GM19468 (cell line): ENCODE data around the gene PTPRM.

Source experiments
- ATAC-seq: cut with Tn5 transposase; IDR thresholded peaks from one replicate; pipeline ENCODE4 v1.9.1; 2021; ENCODE audit warnings: mild to moderate bottlenecking, moderate library complexity, moderate number of reproducible peaks; ENCODE audit not compliant: unreplicated experiment; ENCODE audit errors: extremely low read depth

Gene PTPRM

DNA sequence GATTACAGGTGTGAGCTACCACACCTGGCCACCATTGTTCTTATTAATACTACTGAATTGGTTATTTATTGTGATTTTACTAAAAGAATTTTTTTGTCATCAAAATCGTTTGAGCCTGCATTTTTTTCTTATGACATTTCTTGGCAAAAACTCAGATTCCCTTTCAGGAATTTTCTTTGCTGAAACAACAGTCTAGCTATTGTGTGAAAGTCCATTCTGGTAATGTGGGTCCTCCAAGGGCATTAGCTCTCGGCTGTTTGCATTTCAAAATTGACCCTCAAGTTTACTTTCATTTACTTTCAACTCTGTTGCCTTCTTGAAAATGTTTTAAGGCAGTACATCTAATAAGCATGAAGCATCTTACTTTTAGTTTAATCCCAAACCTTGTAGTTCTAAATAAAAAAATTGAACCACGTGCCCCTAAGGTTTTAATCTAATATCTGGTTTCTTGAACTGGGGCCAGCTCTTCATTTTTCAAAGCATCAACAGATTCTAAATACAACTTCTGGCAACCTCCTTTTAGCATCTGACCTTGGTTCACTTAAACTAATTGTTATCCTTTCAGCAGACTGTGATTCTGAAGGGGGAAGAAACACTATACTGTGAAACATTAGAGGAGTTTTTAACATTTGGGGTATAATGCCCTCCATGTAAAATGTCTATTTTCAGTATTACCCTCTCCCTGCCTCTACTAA lies 716.9 kb downstream of the PTPRM start:
- ATAC-seq, result no peak

DNA sequence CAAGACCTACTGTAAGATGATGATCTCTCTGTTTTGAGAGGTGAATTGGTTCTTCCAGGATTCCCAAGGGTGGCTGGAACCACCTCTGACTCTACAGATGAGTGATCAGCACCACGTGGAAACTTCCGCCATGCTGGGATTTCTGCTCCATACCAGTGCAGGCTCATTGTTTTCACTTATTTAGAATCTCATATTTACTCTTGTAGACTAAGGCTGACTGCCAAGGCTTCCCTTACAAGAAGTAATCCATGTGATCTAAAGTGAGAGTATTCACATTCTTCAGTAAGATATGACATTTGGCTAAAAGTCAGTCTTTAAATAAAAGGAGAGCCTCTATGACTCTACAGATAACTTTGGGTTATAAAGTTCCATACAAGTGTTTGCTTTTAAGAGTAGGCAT lies 719.2 kb downstream of the PTPRM start:
- ATAC-seq, result no peak

DNA sequence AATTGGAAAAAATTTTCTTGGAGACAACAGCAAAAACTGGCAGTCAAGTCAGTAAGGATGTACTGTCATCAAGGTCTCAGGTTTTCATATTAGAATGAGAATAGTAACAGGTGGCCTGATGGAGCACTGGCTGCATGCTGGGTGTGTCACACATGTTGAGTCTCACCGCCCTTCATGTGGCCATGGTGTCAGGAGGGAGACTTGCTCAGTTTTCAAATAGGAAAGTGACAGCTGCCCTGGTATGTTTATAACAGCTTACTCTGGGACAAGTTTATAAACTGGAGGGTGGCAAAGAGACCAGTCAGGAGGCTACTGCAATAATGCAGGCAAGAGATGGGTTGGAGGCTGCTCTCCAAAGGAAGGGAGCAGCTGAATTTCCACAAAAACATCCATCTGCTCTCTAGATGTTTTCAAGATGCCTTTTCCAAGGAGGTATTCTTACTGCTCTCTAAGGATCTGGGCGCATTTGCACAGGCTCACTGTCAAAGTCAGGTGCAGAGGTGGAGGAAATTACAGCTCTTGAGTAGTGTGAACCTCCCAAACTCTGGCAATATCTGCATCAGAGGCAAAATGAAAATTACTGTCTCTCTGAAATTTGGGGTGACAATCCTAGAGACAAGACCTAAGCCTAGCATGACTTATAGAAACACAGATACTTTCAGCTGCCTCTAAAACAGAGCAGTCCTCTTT lies 720.2 kb downstream of the PTPRM start:
- no peak for ATAC-seq

DNA sequence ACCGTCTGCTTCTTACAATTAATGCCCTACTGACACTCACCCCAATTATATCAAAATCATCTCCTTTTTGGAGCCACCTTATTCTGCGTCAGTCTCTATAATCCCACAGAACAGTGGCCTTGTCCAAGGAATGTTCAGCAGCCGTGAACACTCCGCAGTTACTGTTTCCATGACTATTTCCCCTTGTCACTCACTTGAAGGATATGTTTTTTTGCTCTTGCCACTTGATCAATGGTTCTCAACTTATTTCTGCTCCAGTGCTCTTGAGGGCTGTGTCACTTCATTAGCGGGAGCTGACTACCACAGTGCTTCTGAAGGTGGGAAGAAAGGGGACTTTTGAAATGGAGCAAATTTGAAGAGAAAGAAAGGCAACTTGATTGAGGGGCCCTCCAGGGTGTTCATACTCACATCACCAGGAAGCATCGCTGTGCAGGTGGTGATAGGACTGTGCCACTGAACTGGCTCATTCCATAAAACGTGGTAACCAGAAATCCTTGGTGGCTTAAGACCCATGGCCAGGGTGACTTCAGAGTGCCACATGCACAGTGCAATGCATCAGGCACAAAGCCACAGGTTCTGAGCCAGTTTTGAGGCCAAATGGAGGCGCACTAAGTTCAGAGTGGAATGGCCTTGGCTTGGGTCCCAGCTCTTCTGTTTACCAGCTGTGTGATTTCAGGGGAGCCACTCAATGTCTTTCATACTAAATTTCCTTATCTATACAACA lies 721.5 kb downstream of the PTPRM start:
- ATAC-seq, result no peak

DNA sequence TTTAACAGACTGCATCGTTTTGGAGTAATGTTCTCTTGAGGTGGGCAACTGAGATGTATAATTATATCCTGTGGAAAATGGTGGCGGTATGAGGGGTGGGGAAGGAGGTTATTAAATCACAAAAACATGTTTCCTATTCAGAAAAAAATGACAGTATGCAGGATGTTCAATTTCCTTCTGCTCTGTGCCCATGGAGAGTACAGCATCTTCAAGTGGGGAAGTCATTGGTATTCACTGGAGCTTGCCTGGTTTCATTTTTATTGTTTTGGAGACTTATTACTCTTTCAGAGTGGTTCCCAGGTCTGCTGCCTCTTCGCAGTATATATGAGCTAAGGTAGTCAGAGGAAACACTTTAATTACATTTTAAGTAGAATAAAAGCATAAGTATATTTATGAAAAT lies 723.3 kb downstream of the PTPRM start:
- no peak for ATAC-seq

DNA sequence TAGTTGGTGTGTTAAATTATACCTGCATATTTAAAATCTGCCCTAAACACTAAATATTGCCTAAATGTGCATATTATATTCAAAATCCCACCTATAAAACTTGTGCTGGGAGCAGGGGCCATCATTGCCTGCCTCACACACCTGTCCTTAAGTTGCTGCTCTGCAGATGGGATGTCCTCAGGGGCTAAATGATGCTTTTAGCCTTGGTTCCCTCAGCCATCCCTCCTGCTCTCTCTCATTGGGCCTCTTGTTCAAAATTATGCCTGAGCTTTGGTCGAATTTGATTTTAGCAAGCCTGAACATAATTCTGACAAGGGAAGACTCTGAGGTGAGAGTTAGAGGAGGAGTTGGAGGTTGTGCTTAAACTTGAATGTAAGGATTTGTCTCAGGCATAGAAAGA lies 723.8 kb downstream of the PTPRM start:
- no peak for ATAC-seq

DNA sequence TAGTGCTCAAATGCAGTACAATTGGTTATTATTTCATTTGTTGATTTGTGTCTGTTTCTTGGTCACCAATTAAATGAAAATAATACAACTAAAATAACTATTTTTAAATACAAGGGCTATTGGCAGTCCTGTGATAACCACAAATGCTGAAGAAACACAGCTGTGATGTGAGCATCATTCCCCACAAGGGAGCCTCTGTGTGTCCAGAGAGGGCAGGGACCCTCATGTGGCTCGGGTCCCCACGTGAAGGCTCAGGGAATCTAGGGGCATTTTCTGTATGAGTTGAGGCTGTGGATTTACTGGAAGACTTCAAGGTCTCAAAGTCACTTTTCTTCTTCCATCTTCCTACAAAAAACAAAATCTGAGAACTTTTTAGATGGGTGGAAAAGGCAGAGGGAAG lies 726.1 kb downstream of the PTPRM start:
- no peak for ATAC-seq

DNA sequence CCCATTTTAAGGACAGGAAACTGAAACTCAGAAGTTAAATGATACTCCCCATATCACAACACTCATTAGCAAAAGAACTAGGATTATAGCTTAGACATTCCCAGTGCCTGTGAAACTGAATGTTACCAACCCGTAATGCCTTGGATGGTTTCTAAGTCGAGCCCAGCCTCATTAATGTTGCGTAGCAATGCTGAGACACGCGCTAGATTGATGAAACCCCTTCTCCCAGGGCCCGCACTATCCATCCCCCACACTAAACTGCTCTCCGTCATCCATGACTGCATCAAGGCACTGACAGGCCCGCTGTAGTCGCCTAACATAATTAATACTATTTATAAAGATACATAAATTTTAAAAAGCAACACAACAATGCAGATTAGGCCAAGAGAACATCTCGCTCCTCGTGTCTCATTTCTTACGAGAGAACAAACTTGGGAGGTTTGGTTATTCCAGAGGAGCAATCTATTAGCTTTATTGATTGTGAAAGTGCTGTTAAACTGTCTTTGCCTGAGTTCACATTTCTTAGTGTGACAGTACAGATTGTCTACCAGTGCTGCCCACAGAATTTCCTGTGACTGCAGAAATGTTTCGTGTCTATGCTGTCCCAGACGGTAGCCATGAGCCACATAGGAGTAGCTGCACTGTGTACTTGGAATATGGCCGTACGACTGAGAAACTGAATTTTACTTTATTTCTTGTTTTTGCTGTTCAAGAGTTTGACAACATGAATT lies 729.9 kb downstream of the PTPRM start:
- ATAC-seq, result no peak

DNA sequence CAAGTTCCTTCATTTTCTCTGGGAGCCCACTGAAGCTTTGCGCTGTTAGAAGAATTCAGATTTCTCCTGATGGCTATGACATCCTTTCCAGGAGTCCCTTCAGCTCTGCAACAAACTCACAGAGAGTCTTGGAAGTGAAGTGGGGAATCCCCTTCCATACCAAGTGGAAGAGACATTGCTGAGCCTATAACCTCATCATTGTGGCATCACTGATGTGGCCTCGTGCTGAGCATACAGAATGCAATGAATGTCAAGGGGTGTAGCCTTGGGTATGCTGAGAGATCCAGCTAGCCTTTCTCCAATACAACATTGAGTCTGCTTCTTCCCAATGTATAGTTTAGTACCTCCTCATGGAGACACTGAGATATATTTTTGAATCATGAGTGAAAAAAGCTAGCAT lies 731.1 kb downstream of the PTPRM start:
- no peak for ATAC-seq

DNA sequence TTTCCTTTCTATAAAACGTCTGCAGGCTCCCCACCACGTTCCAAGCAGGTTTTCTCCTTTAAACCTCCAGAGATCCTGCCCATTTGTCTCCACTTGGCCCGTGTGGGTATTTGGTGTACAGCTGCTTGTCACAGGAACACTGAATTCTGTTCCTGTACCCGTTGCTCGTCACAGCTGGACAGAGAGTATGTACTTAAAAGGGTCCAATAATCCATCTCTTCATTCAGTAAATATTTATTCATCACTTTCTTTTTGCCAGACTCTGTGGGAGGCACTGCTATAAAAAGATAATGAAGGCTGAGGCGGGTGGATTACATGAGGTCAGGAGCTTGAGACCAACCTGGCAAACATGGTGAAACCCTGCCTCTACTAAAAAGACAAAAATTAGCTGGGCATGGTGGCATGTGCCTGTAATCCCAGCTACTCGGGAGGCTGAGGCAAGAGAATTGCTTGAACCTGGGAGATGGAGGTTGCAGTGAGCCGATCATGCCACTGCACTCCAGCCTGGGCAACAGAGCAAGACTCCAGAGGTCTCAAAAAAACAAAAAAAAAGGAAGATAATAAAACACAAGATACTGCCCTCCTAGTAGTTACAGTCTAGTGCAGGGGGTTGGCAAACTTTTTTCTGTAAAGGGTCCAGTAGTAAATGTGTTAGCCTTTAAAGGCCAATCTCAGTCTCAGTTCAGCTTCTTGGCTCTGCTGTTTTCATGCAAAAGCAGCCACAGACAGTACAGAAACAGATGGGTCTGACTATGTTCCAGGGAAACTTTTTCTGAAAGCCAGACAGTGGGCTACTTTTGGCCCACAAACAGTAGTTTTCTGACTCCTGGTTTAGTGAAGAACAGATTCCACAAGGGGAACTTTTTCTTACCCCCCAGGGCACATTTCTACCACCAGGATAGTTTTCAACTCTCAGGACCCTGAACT lies 732.2 kb downstream of the PTPRM start:
- ATAC-seq, result no peak

DNA sequence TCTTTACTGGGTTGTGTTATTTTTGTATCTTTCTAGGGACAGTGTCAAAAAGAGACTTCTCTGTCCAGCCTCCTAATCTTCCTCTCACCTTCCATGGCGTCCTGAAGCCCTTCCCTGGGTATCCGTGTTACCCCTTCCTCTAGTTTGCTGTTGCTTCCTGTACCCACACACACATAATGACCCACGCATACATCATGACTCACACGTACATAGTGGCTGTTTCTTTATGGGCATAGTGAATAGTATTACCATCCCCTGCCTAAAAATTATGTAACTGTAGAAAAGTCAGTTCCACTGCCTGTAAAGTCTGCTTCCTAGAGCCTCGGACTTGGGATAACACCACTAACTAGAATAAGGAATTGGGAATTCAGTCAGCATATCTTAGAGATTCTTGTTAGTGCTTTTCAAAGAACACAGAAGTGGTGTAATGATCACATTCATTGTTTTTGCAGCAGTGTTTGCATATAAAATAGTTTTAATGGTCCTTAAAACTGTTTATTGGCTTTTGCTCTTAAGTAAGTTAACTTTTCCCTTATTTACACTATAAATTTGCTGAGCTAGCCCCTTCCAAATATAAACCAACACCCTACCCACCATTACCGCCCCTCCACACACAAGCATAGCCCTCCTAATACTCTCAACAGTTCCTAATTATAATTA lies 733.8 kb downstream of the PTPRM start:
- ATAC-seq, result no peak

DNA sequence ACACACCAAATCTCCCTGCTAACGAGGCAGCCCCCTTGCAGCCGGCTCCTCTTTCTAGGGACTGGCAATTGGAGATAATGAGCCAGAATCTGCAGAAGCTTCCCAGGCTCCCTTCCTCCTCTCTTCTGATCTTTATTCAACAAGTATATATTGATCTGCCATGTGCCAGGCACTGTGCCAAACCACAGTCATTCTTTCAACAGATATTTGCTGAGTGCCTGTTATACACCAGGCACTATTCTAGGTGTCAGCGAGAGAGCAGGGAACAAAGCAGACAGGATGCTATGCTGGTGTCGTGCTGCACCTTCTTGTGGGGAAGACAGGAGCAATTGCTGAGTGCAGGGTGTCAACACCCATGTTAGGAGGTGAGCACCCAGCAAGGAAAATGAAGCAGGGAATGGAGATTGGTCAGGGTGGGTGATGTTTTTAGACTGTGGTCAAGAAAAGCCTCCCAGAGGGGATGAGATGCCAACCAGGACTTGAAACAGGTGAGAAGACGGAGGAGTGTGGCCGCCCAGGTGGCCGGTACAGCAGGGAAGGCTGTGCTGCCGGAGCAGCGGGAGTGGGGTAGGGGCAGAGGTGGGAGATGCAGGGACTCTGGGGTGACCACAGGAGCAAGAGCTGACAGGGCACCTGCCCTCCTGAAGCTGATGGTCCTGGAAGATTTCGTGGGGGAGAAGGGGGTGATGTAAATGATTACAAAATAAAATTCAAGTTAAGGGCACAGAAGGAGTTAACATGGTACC lies 734.5 kb downstream of the PTPRM start:
- no peak for ATAC-seq

DNA sequence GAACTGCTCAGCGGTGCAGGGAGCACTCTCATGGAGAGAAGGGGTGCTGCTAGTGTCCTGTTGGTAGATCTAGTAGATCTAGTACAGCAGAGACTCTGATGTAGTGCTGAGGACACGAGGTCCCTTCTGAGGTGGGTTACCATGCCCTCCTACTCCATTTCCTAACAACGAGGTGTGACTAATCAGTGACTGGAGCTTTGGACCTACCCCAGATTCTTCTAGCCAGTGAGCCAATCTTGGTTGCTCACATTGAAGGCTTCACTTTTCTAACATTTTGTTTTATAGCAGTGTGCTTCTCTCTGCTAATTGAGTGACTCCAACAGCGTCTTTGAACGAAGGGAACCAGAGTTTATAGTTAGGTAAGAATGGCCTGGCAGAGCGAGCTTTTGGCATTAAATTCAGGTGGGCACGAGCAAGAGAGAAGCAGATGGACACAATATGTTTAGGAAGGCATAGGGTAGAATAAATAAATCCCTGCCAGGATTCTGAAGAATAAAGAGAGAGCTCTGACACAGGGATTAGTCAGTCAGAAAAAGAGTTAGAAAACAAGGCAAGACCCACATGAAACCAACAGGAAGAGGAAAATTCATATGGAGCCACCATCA lies 736.1 kb downstream of the PTPRM start:
- no peak for ATAC-seq

DNA sequence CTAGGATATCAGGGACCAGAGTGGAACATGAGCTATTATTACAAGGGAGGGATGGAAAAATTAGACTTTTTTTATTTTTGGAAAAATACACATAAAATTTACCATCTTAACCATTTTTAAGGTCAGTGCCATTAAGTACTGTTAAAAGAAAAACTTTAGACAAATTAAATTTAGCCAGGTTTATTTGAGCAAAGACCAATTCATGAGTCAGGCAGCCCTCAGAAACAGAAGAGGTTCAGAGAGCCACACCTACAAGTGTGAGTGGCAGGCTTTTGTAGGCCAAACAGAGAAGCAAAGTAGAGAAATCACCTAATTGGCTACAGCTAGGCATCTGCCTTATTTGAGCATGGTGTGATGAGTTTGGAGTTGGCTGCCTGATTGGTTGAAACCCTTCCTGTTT lies 740.8 kb downstream of the PTPRM start:
- no peak for ATAC-seq

DNA sequence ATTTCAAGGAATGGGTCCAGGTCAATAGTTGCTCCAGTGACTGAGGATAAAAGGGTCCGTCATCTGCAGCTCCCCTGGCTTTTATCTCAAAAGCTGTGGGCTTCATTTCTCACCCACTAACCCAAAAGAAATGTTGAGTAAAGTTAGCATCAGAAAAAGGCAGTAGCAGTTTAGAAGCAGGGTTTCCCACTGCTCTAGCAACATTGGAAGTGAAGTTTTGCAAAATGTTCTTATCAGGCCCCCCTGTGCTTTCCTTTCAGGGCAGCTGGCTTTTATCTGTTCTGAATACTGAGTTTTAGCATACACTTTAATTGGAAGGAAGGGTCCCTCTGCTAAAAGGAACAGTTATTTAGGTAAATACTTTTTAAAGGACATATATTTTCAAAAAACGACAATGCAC lies 745.9 kb downstream of the PTPRM start:
- no peak for ATAC-seq

DNA sequence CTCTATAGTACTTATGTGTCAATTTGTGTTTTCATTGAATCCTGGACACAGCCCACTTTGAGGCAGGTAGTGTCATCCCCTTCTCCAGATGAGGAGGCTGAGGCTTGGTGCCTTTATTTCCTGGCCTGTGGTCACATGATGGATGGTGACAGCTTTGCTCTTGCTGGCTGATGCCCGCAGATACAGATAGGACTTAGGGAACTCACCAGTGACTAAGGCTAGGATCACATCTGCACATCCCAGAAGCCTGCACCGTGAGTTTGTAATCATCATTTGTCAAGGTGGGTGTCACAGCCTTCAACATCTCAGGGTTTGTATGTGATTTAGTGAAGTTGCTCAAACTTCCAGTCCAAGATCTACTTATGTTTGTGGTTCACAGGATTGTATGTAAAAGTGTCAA lies 747.0 kb downstream of the PTPRM start:
- ATAC-seq, result no peak

DNA sequence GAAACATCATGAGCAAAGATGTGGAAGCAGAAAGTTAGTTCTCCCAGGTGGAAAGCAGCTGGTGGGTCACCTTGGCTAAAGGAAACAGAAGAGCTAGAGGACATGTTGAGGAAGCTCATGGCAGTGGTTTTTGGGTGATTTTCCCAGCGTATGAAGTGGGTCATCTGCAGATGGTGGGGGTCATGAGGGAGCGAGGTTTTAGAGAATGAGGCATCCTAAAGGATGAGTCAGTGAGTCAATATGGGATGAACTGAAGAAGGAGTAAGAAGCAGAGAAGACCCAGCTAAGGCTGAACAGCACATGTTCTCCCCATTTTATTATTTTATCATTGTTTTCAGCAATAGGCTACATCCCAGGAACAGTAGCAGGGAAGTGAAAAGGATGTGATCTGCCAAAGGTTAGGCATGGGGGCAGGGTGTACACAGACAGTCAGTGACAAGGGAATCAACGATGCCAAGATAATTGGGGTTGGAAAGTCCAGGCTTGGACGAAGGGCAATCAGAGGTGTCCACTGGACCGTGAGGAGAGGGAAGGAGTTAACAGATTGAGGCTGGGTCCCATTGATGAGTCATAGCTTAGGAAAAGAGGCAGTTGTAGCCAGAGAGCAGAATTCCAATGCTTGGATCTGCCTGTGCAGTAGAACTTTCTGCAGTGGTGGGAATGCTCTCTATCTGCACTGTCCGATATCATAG lies 752.8 kb downstream of the PTPRM start:
- ATAC-seq, result no peak

DNA sequence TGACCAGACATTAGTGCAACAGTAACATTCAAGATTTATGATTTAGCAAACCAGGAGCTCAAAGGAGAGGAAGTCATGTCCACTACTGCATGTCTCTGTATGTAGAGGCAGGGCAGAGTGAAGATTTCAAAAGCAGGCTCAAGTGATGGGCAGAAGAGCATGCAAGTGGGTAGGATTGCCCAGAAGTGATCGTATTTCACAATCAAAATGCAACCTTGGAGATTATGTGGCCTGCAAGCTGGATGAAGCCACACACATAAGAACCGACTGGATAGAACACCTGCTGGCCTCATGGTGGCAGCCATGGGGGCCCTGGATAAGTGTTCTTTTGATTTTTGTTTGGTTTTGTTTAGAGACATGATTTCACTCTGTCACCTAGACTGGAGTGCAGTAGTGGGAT lies 755.4 kb downstream of the PTPRM start:
- no peak for ATAC-seq
